ENCODE measurements around the gene NOC4L. TPM values are rescaled to one million over a fixed set of nuclear protein-coding genes. Genes with fewer than 3 reads are reported as not detected.

The NOC4L gene
- total RNA-seq, 2 donors from 2014 or later = 12.5 to 29.7 TPM

GRCh38 chr12:132156573-132157325 lies 12.5 kb downstream of the NOC4L start:
- H3K9me3 ChIP-seq = no peaks in the 10 kb centered on the region
- TF ChIP-seq CTCF (IDR thresholded peaks at IDR 0.05) = no peak
- intact Hi-C loops (cut with DNase I) = loop anchor here (10.0 kb wide), 1 partner anchor 458 kb away; the partner anchor contains the start of genes LRCOL1 and P2RX2
- no peak overlapping the region for H3K27ac ChIP-seq
- no peak overlapping the region for H3K4me3 ChIP-seq
- H3K9ac ChIP-seq (ENCODE audit: low read depth in 2 of 2, low read length in 2 of 2) = no peak overlapping the region
- DNase-seq = no peak
- H3K27me3 ChIP-seq = no peaks in the 10 kb centered on the region
- H3K4me1 ChIP-seq = no peaks in the 10 kb centered on the region
- no peaks in the 10 kb centered on the region for H3K36me3 ChIP-seq

- no peaks in the 10 kb centered on the region for H3K4me1 ChIP-seq
- no peak overlapping the region for H3K9ac ChIP-seq (ENCODE audit: low read depth in 2 of 2, low read length in 2 of 2)
- no peak for TF ChIP-seq CTCF (IDR thresholded peaks at IDR 0.05)
- no peaks in the 10 kb centered on the region for H3K27me3 ChIP-seq
- intact Hi-C loops (cut with DNase I) = loop anchor here (10.0 kb wide), 1 partner anchor 457 kb away; the partner anchor contains the start of genes LRCOL1 and P2RX2
- no peaks in the 10 kb centered on the region for H3K9me3 ChIP-seq
- no peaks in the 10 kb centered on the region for H3K36me3 ChIP-seq
- no peak overlapping the region for H3K27ac ChIP-seq
- DNase-seq = no peak
- H3K4me3 ChIP-seq = no peak overlapping the region
These were observed 13.6 kb downstream of the NOC4L start for GRCh38 chr12:132157733-132158409.

- intact Hi-C loops (cut with DNase I) = loop anchor here (10.0 kb wide), 1 partner anchor 456 kb away; the partner anchor contains the start of genes LRCOL1 and P2RX2
- H3K36me3 ChIP-seq = no peaks in the 10 kb centered on the region
- no peaks in the 10 kb centered on the region for H3K4me1 ChIP-seq
- TF ChIP-seq CTCF (IDR thresholded peaks at IDR 0.05) = no peak
- DNase-seq = no peak
- H3K9ac ChIP-seq (ENCODE audit: low read depth in 2 of 2, low read length in 2 of 2) = no peak overlapping the region
- no peak overlapping the region for H3K27ac ChIP-seq
- H3K27me3 ChIP-seq = no peaks in the 10 kb centered on the region
- no peaks in the 10 kb centered on the region for H3K9me3 ChIP-seq
- no peak overlapping the region for H3K4me3 ChIP-seq
These were observed 14.7 kb downstream of the NOC4L start for GRCh38 chr12:132158677-132159554.

GRCh38 chr12:132159555-132160003 lies 15.3 kb downstream of the NOC4L start:
- no peak for TF ChIP-seq CTCF (IDR thresholded peaks at IDR 0.05)
- intact Hi-C loops (cut with DNase I) = loop anchor here (10.0 kb wide), 1 partner anchor 455 kb away; the partner anchor contains the start of genes LRCOL1 and P2RX2
- no peak overlapping the region for H3K9ac ChIP-seq (ENCODE audit: low read depth in 2 of 2, low read length in 2 of 2)
- no peaks in the 10 kb centered on the region for H3K9me3 ChIP-seq
- no peaks in the 10 kb centered on the region for H3K4me1 ChIP-seq
- no peak overlapping the region for H3K4me3 ChIP-seq
- no peaks in the 10 kb centered on the region for H3K27me3 ChIP-seq
- H3K27ac ChIP-seq = no peak overlapping the region
- no peaks in the 10 kb centered on the region for H3K36me3 ChIP-seq
- DNase-seq = no peak

- no peaks in the 10 kb centered on the region for H3K9me3 ChIP-seq
- no peaks in the 10 kb centered on the region for H3K27me3 ChIP-seq
- no peak for DNase-seq
- intact Hi-C loops (cut with DNase I) = no loop called here
- no peaks in the 10 kb centered on the region for H3K4me1 ChIP-seq
- H3K36me3 ChIP-seq = no peaks in the 10 kb centered on the region
- no peak overlapping the region for H3K27ac ChIP-seq
- no peak for TF ChIP-seq CTCF (IDR thresholded peaks at IDR 0.05)
- no peak overlapping the region for H3K4me3 ChIP-seq
- no peak overlapping the region for H3K9ac ChIP-seq (ENCODE audit: low read depth in 2 of 2, low read length in 2 of 2)
These were observed 15.8 kb downstream of the NOC4L start for GRCh38 chr12:132160016-132160415.
